ENCODE measurements around the gene ZNF462. TPM values are rescaled to one million over a fixed set of nuclear protein-coding genes. Genes with fewer than 3 reads are reported as not detected.

The ZNF462 gene
- total RNA-seq (10 to 100 TPM; 16.8 to 51.3 (median 31.5) TPM), polyA plus RNA-seq (1 to 10 TPM; 5.3 to 8.3 TPM)
- long read RNA-seq, donor 1, partial matches to known transcripts: 1 of 5 reads
- long read RNA-seq, donor 1, other reads (novel, unspliced or antisense): 4 of 5 reads
- long read RNA-seq, donor 2, full-length matches to known transcripts: 1 of 6 reads
- long read RNA-seq, donor 2, partial matches to known transcripts: 3 of 6 reads
- long read RNA-seq, donor 2, other reads (novel, unspliced or antisense): 2 of 6 reads
- long read RNA-seq, donor 3, partial matches to known transcripts: 1 of 5 reads
- long read RNA-seq, donor 3, other reads (novel, unspliced or antisense): 4 of 5 reads

GRCh38 chr9:106862821-106863720 lies at the start of gene ZNF462:
Gene ZNF462 (plus strand): TSS chr9:106863166. CDS start chr9:106923384, 60,218 bp downstream.
- H3K27me3 ChIP-seq: peaks cover 0 to 37% (median 0%) of the 10 kb centered on the region in 9 donors
- intact Hi-C loops (cut with DNase I): loop anchor here in 8 of 10 donors (2.0 to 10.0 kb wide), 18 partner anchors 58 to 961 kb away; no protein-coding TSS in a partner anchor
- WGBS, 4 donors: 0 to 1% (median 1%) methylated on average over 33 of the region's 33 CpGs
- TF ChIP-seq CTCF (IDR thresholded peaks at IDR 0.05) (peak in 8 of 12 donors; percentile 5 to 62 (median 36)), POLR2A (IDR thresholded peaks at IDR 0.05) (no peak)
- ATAC-seq: peak; percentile 43 to 68 (median 56)
- peaks cover 1 to 33% (median 18%) of the 10 kb centered on the region in 12 donors for H3K4me1 ChIP-seq
- H3K36me3 ChIP-seq: no peaks in the 10 kb centered on the region
- DNase-seq: peak; percentile 51 to 68 (median 61)
- H3K4me3 ChIP-seq: peak within 1 kb of the TSS; percentile 58 to 96 (median 78)
- H3K27ac ChIP-seq: peak within 1 kb of the TSS; percentile 81 to 95 (median 88)
- H3K9me3 ChIP-seq: no peaks in the 10 kb centered on the region

GRCh38 chr9:106816524-106816923 lies 46.4 kb upstream of the ZNF462 start:
- intact Hi-C loops (cut with DNase I): no loop called here
- 57 to 63% (median 61%) methylated on average over 2 of the region's 2 CpGs for WGBS, 4 donors
- no peak for DNase-seq

DNA sequence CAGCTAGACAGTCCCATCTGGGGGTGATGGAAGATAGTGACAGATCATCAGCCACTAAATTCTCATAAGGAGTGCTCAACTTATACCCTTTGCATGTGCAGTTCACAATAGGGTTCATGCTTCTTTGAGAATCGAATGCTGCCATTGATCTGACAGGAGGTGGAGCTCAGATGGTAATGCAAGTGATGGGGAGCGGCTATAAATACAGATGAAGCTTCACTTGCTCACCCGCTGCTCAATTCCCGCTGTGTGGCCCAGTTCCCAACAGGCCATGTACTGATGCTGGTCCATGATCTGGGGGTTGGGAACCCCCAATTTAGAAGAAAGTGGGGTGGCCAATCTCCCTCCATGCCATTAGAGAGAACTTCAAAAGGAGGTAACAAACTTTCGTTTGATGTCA lies 44.9 kb upstream of the ZNF462 start:
- TF ChIP-seq CTCF (IDR thresholded peaks at IDR 0.05) (no peak), POLR2A (IDR thresholded peaks at IDR 0.05) (no peak)
- intact Hi-C loops (cut with DNase I): no loop called here
- Histone ChIP-seq H3K27me3 (no peaks in the 10 kb centered on the region), H3K36me3 (no peaks in the 10 kb centered on the region), H3K27ac (no peak overlapping the region), H3K9me3 (peaks cover 0 to 13% (median 0%) of the 10 kb centered on the region in 12 donors), H3K4me1 (no peaks in the 10 kb centered on the region), H3K4me3 (no peak overlapping the region)
- 94 to 96% (median 95%) methylated on average over 5 of the region's 5 CpGs for WGBS, 4 donors
- no peak for ATAC-seq
- no peak for DNase-seq

More at GRCh38 chr9:106816524-106816923, 46.4 kb upstream of the ZNF462 start:
- H3K27ac ChIP-seq: no peak overlapping the region
- no peak overlapping the region for H3K4me3 ChIP-seq
- H3K36me3 ChIP-seq: no peaks in the 10 kb centered on the region
- TF ChIP-seq CTCF (IDR thresholded peaks at IDR 0.05) (no peak), POLR2A (IDR thresholded peaks at IDR 0.05) (no peak)
- no peaks in the 10 kb centered on the region for H3K4me1 ChIP-seq
- H3K27me3 ChIP-seq: no peaks in the 10 kb centered on the region
- ATAC-seq: no peak
- H3K9me3 ChIP-seq: peaks cover 0 to 14% (median 0%) of the 10 kb centered on the region in 12 donors

- H3K36me3 ChIP-seq: no peaks in the 10 kb centered on the region
- no peak overlapping the region for H3K27ac ChIP-seq
- TF ChIP-seq POLR2A (IDR thresholded peaks at IDR 0.05) (no peak), CTCF (IDR thresholded peaks at IDR 0.05) (no peak)
- ATAC-seq (no peak), DNase-seq (no peak)
- no peaks in the 10 kb centered on the region for H3K27me3 ChIP-seq
- intact Hi-C loops (cut with DNase I): no loop called here
- WGBS, 4 donors: 51 to 63% (median 58%) methylated on average over 1 of the region's 1 CpG
- no peaks in the 10 kb centered on the region for H3K4me1 ChIP-seq
- peaks cover 0 to 5% (median 0%) of the 10 kb centered on the region in 12 donors for H3K9me3 ChIP-seq
- H3K4me3 ChIP-seq: no peak overlapping the region
Observed at GRCh38 chr9:106820866-106821265, 42.1 kb upstream of the ZNF462 start.
